ENCODE measurements around the gene ODF2.

- TF ChIP-seq CTBP1 (IDR thresholded peaks at IDR 0.05; ENCODE audit: borderline replicate concordance), result no peak
- TF ChIP-seq FOXA1 (IDR thresholded peaks at IDR 0.05), result no peak
Observed at GRCh38 chr9:128499920-128500319, 44.1 kb downstream of the ODF2 start.
